NCI-H2029 (cell line): ENCODE results near the gene LSM7.
"Not testable (repeated sequence)": the region's sequence is repeated elsewhere in the genome, so short reads cannot be mapped to it uniquely, and the experiment has no call there.

Source experiments
- DNase-seq: peaks from one replicate; lab custom pipeline; 2025; lab: John Stamatoyannopoulos, UW

The LSM7 gene

DNA sequence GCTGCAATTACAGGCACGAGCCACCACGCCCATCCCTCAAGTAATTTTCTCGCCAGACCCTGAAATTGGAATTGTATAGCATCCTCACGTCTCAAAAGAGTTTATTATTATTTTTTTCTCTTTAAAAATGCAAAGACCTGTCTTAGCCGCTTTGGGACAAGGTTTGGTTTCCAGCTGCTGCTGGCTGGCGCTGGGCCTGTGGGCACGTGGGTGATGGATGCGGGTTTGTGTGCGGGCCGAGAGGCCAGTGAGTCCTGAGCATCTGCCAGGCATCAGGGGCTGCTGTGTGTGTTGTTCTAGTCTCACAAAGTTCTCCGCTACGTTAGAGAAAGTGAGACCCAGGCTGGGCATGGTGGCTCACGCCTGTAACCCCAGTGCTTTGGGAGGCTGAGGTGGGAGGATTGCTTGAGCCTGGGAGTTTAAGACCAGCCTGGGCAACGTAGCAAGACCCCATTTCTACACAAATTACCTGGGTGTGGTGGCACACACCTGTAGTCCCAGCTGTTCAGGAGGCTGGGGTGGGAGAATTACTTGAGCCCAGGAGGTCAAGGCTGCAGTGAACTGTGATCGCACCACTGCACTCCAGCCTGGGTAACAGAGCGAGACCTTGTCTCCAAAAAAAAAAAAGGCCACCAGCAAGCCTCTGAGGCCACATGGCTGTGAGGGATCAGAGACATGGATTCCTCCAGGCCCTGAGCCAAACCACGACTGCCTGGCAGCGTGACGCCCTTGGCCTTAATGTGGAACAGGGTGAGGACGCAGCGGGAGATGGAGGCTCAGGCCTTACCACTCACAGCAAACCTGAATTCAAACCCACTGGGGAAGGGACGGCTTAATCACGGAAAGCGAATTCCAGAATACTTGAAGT lies 27.0 kb upstream of the LSM7 start:
- DNase-seq = peak; percentile 26

DNA sequence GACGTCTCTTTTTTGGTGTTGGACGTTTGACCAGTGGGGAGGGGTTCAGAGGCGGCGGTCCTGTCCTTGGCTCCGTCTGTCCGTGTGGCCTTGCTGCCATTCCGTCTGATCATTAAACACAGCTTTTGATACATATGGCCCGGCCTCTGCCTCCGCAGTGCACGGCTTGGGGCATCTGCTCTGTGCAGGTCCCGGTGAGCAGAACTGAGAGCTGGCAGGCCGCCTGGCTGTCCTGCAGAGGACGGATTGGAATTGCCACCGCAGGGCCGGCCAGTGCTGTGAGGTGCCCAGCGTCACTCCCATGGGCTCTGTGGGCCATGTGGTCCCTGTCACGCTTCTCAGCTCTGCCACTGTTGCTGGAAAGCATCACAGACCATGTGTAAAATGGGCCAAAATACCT lies 26.3 kb upstream of the LSM7 start:
- no peak for DNase-seq

DNA sequence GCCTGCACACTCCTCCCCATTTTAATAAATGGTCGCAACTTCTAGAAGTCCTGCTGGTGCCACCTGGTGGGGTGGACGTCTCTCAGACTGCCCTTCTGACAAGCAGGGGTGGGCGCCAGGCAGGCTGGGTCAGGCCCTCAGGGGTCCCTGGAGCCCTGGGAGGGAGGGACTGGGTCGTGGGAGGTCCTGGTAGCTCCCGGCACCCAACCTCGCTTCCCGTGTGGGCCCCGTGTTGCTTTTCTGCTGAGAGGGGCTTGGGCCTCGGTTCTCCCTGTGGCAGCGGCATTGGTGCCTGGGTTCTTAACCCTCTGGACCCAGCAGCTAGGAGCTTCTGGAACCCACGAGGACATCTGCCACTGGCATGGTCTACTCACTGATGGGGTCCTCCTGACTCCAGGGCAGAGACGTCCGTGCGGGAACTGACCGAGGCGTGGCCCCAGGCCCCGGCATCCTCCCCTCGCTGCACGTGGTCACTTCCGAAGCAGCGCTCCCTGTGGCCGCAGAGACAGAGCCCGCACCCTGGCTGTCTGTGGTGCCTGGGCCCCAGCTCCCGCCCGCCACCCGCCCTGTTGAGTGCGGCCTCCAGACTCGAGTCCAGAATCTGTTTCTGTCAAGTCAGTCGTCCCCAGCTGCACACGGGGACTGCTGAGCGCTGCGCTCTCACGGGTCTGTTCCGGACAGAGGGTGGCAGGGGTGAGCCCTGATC lies 25.7 kb upstream of the LSM7 start:
- no peak for DNase-seq

DNA sequence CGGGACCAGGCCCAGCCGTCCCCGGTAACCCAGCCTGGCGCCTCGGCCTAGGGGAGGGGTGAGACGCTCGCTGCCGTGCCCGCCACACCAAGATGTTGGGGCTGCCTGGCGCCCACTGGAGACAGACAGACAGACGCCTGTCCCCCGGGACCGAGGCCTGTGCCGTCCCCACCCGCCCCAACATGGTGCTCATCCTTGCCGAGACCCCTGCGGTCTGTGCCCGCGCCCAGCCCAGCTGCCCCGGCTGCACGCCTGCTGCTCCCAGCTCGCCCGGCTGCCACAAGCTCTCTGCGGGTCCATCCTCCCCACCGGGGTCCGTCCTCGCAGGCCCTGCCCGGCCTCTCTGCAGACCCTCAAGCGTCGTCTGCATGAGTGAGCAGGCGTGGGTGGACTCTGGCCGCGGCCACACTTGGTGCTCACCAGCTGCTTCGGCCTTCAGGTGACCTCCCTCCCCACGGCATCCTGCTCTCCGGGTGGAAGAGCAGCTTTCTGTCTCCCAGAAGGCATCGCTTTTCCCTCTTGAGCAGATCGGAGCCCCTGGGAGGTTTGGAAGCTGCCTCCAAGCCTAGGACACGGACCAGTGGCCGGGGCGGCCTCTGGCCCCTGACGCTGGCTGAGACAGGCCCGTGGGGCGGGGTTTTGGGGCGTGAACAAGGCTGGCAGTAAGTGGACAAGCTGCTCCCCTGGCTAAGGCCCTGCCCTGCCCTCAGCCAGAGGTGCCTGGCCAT lies 24.9 kb upstream of the LSM7 start:
- DNase-seq = no peak

DNA sequence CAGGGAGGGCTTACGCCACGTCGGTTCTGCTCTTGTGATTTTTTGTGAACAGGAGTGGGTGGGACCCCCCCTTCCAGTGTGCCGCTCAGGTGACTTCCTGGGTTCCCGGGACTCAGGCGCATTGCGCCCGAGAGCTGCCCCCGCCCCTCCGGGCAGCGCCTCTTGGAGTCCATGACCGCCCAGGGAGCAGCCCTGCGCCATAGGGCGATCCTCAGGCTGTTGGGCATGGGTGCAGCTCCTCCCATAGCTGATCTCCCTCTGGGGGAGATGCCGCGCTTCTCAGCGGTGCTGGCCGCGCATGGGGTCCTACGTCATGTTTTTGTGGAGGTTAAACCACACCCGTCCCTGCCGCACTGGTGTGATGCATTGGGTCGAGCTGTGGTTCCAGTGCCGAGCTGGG lies 23.7 kb upstream of the LSM7 start:
- no peak for DNase-seq

DNA sequence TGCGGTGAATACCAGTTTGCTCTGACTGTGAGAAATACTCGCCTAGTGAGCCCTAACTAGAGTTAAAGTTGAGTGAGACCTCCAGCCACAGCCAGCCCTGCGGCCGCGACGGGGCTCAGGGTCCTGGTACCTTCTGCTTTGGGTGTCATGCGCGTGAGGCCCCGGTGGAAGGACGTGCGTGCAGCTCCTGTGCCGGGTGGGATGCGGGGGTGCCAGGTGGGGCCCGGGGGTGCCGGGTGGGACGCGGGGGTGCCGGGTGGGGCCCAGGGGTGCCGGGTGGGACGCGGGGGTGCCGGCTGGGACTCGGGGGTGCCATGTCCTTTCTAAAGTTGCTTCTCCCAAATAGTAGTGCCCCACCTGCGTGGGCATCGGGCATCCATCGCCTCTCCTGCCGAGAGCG lies 23.2 kb upstream of the LSM7 start:
- no peak for DNase-seq

DNA sequence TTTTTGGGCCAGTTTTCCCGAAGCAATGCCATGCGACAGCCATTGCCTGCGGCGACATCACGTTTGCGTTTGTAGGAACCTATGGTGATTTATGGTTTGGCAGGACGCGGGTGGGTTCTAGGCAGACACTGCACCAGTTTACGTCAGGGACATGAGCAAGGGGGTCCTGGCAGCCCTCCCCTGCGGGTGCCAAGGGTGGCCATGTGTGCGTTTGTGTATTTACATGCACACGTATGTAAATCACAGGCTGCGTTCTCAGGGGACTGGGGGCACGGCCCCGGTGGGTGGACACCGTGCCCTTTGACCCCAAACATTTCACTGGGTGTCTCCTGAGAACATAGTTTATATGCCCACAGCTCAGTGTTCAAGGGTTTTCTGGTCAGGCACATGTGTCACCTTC lies 22.3 kb upstream of the LSM7 start:
- no peak for DNase-seq

DNA sequence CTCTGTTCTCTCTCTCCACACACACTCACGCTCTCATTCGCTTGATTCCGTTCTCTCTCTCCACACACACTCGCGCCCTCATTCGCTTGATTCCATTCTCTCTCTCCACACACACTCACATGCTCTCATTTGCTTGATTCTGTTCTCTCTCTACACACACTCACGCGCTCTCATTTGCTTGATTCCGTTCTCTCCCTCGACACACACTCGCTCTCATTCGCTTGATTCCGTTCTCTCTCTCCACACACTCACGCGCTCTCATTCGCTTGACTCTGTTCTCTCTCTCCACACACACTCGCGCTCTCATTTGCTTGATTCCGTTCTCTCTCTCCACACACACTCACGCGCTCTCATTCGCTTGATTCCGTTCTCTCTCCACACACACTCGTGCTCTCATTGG lies 21.4 kb upstream of the LSM7 start:
- DNase-seq = not testable (repeated sequence)

DNA sequence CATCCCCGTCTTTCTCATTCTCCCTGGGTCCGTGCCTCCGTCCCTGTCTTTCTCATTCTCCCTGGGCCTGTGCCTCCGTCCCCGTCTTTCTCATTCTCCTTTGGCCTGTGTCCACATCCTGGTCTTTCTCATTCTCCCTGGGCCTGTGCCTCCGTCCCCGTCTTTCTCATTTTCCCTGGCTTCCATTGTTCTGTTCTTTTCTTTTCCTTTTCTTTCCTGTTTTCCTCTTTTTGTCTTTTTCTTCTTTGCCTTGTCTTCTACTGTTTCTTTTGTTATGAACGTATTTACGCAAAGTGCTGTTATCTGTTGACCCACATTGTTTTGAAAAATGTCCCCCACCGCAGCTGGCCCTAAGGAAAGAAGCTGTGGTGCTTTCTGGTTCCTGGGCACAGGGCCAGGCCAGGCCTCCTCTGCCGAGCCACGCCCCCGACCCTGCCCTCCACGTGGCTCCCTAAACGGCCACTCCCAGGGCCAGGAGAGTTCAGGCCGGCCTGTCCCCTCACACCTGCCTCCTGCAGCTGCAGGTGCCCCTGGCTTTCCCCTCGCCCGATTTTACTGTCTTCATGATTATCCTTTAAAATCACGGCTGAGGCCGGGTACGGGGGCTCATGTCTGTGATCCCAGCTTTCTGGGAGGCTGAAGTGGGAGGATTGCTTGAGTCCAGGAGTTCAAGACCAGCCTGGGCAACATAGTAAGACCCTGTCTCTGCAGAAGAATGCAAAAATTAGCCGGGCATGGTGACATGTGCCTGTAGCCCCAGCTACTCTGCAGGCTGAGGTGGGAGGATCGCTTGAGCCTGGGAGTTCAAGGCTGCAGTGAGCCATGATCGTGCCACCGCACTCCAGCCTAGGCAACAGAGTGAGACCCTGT lies 17.6 kb upstream of the LSM7 start:
- peak; percentile 83 for DNase-seq

DNA sequence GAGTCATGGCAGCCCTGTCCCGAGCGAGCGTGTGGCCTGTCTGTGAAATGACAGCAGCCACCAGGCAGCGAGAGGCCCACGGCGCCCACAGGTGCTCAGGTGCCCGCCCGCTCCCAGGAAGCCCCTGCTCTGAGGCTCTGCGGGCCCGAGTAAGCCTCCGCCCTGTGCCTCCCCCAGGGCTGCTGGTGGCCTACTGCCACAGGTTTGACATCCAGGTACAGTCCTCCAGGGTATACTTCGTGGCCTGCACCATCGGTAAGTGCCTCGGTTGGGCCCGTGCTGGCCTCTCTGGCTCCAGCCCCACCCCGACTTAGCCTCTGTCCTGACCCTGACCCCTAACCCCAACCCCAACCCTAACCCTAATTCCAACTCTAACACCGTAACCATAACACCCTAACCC lies 16.7 kb upstream of the LSM7 start:
- no peak for DNase-seq

DNA sequence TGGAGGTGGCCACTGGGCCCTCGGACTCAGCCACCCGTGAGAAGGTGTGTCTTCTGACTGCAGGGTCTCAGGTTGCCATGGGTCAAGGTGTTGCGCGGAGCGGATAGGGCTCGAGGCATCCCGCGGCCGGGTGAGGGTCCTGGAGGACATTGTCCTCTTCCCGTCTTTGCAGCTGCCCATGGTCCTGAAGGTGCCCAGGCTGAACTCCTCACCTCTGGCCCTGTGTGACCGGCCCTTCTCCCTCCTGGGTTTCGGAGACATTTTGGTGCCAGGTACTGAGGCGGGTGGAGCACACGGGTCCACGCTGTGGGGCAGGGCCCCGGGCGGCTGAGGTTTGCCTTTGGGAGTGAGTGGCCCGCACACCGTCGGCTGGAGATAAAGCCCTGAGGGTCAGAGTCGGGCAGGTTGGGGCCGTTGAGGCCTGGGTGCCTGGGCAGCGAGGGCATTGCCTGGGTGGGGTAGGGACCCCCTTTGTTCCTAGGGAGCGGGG lies 16.0 kb upstream of the LSM7 start:
- no peak for DNase-seq

DNA sequence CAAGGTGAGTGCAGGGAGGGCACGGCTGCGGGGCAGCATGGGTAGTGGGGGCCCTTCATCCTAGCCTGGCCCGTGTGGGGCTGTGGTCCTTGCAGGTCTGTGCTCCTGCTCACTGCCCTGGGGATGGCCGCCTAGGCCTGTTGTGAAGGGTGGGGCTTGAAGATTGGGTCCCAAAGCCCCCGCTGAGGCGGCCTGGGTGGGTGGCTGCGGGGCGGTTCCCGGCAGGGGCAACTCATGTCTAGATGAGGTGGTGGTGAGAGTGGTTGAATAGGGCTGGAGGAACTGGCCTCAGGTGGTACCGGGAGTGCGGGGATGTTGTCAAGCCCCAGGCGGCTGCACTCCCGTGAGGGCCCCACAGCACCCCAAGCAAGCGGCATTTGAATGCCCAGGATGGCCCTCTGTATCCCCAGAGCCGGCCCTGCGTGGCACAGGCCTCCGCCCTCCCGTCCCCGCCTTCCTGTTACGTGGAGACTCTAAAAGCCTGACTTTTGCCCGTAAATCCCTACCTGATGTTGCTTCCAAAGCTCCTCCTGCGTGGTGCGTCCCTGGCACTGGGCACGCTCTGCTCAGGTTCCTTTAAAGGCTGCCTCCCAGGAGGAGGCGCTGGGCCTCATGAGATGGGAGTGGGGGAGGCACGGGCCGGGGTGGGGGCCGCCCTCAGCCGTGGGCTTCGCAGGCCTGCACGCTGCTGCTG lies 15.1 kb upstream of the LSM7 start:
- DNase-seq = no peak

DNA sequence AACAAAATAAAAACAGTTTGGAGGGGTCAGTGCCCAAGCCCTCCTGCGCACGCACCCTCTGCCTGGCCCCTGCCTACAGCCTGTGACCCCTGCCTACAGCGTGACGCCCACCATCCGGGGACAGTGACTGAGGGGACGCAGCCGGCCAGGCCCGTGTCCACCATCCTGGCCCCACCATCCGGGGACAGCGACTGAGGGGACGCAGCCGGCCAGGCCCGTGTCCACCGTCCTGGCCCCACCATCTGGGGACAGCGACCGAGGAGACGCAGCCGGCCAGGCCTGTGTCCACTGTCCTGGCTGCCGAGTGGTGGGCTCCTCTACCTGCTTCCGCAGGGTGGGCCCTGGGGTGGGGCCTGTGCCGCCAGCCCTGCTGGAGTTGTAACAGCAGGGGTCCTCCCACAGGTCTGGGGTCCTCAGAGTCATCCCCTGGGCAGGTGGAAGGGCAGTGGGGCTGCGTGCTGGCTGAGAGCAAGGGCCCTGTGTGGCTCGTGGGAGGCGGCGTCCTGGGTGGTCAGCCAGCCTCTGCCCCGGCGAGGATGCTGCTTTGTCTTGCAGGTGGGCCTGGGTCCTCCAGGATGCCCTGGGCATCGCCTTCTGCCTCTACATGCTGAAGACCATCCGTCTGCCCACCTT lies 14.4 kb upstream of the LSM7 start:
- DNase-seq = no peak

DNA sequence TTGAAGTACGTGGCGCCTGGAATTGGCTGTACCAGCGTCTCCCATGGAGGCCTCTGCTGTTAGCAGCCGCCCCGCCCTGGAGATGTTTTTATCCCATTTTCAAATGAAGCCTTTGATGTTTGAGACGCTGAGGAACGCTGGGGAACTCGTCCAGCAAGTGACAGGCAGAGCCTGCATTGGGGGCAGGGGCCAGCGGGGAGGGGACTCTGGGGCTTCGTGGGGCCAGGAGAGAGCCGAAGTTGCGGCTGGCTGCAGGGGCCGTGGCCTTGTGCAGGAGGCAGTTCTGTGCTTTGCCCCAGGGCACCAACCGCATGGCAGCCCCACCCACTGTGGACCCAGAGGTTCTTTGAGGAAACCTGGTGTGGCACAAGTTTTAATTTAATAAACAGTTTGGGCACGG lies 13.6 kb upstream of the LSM7 start:
- DNase-seq = no peak

DNA sequence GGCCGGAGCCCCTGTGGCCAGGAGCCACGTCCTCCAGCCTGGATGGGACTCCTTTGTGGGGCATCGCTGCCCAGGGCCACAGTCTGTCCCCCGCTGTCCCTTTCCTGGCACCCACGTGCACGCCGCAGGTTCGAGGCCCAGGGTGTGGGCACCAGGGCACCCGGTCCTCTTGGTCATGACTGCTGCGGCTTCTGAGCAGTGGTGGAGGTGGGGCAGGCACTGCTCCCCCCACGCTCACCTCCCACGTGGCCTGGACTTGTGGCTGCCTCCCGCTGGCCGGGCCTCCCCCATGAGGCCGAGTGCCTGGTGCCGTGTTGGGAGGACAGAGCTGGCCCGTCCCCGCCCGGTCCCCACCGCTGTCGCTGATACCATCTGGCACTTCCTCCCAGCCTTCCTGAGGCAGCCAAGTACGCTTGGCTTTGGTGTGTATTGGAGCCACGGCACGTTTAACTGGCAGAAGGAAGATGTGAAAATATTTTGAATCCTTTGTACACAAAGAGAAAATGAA lies 12.9 kb upstream of the LSM7 start:
- DNase-seq = no peak

DNA sequence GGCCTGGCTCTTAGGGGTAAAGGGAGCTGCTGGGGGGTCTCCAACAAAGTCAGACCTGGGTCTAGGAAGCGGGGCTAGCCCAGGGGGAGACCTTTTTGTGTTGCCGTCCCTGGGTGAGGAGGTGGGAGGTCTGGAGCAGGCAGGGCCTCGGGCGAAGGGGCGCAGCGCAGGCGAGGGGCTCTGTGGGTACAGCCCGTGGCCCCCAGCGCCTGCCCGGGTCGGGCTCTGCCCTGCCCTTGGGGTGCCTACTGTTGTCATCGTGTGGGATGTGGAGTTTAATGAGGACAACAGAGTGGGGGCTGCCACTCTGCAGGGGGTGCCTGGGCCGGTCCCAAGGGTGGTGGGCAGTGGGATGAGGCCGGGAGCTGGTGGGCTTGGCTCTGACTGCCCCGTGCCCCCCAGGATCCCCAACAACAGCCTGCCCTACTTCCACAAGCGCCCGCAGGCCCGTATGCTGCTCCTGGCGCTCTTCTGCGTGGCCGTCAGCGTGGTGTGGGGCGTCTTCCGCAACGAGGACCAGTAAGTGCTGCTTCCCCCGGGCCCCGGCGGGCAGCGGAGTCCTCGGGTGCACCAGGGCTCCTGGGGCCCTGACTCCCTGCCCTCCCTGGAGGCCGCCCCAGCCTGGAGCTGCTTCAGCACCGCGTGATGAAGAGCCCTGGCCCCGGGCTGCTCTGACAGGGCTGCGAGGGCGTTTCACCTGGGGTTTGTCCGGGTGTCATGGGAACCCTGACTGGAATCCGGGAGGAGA lies 12.3 kb upstream of the LSM7 start:
- DNase-seq = no peak

DNA sequence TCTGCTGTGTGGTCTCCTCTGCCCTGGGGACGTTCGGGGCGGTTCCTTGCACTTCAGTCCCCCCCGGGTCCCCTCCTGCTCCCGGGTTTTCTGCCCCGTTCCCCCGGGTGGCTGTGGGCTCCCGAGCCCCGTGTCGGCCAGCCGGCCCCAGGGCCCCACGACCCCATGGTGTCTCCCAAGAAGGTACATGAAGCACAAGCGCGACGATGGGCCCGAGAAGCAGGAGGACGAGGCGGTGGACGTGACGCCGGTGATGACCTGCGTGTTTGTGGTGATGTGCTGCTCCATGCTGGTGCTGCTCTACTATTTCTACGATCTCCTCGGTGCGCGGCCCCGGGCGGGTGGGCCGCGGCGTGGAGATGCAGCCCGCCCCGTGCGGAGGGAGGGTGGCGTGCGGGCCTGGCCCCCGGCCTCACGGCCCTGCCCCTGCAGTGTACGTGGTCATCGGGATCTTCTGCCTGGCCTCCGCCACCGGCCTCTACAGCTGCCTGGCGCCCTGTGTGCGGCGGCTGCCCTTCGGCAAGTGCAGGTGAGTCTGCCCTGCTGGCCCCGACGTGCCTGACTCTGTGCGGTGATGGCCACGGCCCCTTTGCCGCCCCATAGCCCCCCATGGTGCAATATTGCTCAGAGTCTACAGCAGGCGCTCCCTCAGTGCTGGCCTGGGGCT lies 11.4 kb upstream of the LSM7 start:
- no peak for DNase-seq

DNA sequence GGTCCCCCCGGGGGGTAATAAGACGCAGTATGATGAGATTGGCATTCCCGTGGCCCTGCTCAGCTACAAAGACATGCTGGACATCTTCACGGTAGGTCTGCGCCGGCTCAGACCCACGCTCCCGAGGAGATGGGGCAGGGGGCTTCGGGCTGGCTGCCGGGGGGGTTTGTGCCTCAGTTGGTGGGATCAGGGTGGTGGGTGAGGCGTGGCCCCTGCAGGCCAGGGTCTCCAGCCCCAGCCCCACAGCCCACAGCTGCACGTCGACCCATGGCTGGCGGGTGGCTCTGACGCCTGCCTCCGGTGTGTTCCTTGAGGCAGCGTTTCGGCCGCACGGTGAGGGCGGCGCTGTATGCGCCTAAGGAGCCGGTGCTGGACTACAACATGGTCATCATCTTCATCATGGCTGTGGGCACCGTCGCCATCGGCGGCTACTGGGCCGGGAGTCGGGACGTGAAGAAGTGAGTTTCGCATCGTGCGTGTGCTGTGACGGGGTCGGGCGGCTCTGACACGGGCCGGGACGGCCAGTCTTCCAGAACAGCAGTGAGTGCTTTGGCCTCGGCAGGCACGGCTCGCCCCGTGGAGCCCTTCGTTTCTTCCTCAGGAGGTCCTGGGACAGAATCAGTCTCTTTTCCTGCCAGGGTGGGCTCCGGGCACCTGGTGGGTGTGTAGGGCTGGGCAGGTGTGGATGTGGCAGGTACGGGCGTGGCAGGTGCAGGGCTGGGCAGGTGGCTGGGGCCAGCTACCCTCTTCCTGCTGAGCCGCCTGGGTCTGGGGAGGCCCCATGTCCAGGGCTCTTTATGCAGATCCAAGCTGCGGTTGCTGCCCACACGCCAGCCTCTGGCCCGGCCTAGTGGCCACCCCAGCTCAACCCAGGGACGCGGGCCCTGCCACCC lies 10.6 kb upstream of the LSM7 start:
- no peak for DNase-seq
